Stimulated activated naive CD8-positive, alpha-beta T cell treated with anti-CD3 and anti-CD28 coated beads, Interleukin-15, Interleukin-2, amounts not matched to agents 100 U/mL and 50 U/mL, for 24 hours (primary cell): ENCODE measurements around the gene PPP1R12B.
"Not testable (repeated sequence)": the region's sequence is repeated elsewhere in the genome, so short reads cannot be mapped to it uniquely, and the experiment has no call there.

Experiments used
- ATAC-seq: fragments of 150-1000 bp; cut with Tn5 transposase; one replicate; pipeline ENCODE4 v1.10.0; 2021
- DNase-seq: peaks from one replicate; pipeline ENCODE4 v3.0.0; 2021

The PPP1R12B gene

GRCh38 chr1:202405928-202406327 is 57.4 kb downstream of the PPP1R12B start:
- DNase-seq (no peak), ATAC-seq (no peak)

GRCh38 chr1:202406896-202407295 is 58.4 kb downstream of the PPP1R12B start:
- ATAC-seq, DNase-seq: not testable (repeated sequence)

DNA sequence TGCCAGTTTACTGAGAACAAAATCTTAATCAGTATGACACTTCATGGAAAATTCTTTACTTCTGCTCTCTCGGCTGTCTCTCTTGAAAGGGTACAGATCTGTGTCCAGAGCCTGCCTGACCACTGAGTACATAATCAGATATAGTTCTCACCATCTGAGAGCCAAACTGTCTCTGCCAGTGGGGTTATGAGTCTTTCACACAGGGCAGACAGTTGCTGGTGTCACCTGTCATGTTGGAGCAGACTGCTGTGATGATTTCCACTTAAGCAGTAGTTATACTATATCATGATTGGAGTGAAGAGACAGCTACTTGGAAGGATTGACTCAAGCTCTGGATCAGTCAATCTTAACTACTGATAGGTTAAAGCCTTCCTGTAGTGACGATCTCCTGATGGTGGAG is 58.9 kb downstream of the PPP1R12B start:
- ATAC-seq: peak; percentile 49

DNA sequence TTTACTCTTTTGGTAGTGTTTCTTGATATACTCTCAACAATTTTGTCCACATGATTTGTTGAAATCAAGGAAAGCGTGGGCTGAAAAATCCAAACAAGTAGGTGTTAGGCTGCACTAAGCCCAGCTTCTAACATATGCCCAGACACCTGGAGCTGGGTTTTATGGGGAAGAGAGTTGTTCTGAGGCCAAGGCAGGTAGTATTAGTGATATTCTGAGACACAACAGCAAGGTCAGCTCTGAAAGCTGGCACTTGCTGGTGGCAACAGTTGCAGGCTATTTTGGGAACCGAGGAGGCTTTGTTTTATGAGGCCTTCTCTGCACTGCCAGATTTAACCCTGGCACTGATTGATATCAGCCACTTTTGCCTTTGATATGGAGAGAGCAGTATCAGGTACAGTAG is 61.8 kb downstream of the PPP1R12B start:
- not testable (repeated sequence) for ATAC-seq

More for the DNA sequence above, 58.9 kb downstream of the PPP1R12B start:
- not testable (repeated sequence) for DNase-seq

GRCh38 chr1:202410854-202411357 is 62.4 kb downstream of the PPP1R12B start:
- DNase-seq: not testable (repeated sequence)
- peak; percentile 68 for ATAC-seq

More for the DNA sequence above, 61.8 kb downstream of the PPP1R12B start:
- not testable (repeated sequence) for DNase-seq

- DNase-seq (no peak), ATAC-seq (no peak)
Measured at GRCh38 chr1:202411422-202411821, 62.9 kb downstream of the PPP1R12B start.

DNA sequence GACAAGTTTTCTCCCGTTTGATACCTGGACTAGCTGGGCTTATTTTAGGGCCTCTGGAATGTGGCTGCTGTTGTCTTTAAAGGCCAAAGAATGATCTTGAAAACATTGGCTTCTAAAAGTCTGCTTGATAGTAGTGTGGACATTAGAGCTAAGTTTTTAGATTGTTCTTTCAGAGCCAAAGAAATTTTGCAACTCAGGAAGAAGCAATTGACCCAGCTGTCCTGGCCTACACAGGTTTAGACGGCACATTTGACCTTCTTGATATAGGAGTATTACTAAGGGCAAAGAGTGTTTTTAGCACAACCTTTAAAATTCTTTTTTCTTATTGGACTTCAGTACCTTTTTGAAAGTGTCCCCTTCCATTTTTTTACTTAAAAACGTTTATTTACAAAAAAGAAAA is 63.9 kb downstream of the PPP1R12B start:
- DNase-seq, ATAC-seq: not testable (repeated sequence)

DNA sequence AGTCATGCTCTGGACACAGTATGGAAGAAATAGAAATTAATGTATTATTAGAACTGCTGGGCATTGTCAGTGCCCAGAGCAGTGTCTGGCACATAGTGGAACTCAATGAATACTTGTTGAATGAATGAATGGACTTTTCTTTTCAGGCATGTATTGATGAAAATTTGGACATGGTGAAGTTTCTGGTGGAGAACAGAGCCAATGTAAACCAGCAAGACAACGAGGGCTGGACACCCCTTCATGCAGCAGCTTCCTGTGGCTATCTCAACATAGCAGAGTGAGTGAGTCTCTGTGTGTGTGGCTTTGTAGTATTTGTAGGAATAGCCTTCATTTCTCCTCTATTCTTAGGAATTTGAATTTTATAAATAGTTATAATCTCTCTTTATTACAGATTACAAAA is 68.1 kb downstream of the PPP1R12B start:
- no peak for ATAC-seq
- DNase-seq: no peak

DNA sequence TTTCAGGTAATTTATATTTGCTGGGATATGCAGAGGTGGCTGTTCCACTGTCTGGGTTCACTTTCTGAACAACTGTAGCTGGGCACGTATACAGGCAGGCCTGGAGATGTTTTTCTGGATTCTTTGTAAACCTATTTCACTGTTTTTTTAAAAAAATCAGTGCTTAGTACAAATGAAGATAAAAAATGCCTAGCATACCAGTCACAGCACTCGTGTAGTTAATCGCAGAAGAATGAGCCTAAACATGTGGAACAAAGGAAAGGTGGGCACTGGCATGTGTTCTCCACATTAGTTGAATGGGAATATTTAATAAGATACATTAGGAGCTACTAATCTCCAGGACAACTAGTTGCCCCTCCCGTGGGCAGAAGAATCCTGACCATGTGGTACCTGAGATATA is 68.6 kb downstream of the PPP1R12B start:
- not testable (repeated sequence) for ATAC-seq, DNase-seq

DNA sequence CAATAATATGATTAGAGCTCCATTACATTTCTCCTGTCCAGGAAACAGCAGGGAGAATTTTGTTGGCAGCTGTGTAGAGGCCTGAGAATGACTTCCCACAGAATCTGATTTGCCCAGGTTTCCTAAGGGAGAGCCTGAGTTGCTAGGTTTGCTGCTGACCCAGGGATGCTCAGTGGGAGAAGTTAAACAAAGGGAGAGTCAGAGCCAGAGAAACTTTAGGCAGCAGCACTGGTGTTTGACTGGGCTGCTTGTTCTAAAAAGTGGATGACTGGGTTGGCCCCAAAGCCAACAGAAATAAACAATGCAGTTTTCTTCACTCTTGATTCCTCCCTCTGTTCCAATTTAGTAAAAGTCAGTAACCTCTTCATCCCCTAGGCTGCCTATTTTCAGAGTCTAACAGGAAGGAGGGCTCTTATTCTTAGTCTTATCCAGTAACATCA is 69.3 kb downstream of the PPP1R12B start:
- ATAC-seq, DNase-seq: not testable (repeated sequence)

- ATAC-seq, DNase-seq: not testable (repeated sequence)
Measured at GRCh38 chr1:202419731-202420130, 71.2 kb downstream of the PPP1R12B start.

DNA sequence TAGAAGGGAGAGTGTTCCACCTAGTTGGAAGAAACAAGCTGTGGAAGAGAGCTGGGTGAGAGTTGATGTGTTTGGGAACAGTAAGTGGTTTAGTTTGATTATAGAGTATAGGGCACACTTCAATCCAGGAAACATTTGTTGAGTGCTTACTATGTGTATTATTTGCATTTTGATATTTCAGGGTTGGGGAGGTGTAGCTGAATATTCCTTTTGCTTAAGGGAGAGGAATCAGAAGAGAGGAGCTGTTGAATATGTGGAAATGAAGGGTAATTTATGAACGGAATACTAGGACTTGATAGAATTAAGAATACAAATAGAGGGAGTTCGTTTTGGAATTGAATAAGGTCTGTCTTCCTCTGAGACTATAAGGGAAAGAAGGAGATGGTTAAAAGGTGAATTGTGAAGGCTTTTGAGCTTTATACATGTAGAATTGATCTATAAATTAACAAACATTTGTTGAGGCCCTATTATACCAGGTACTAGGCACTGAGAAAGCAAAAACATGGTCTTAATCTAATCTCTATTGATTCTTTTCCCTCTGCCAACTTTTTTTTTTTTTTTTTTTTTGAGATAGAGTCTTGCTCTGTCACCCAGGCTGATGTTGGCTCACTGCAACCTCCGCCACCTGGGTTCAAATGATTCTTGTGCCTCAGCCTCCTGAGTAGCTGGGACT is 72.1 kb downstream of the PPP1R12B start:
- DNase-seq, ATAC-seq: not testable (repeated sequence)

DNA sequence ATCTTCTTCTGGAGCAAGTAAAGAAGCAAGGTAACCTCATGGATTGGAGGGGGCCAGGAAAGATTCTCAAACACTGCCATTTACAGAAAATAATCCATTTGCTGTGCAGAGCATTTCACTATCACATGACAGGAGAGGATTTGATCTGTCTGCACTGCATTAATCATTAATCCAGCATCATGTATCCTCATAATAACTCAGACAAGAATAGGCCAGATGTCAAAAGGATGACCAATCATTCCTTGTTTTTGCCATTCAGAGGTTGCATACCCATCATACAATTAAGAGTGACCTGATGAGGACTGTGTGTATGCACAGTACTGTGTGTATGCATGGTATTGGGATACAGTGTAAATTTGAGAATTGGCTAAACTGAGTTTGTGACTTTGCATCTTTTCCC is 74.2 kb downstream of the PPP1R12B start:
- not testable (repeated sequence) for ATAC-seq, DNase-seq

DNA sequence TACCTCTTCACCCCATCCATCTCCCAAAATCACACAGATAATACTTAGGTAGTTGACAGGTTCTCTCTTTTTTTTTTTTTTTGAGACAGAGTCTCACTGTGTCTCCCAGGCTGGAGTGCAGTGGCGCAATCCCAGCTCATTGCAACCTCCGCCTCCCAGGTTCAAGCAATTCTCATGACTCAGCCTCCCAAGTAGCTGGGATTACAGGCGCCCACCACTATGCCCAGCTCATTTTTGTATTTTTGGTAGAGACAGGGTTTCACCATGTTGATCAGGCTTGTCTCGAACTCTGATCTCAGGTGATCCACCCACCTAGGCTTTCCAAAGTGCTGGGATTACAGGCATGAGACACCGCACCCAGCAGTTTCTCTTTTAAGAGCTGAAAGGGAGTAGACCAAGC is 75.8 kb downstream of the PPP1R12B start:
- DNase-seq, ATAC-seq: not testable (repeated sequence)

GRCh38 chr1:202430111-202430510 is 81.6 kb downstream of the PPP1R12B start:
- DNase-seq, ATAC-seq: not testable (repeated sequence)

GRCh38 chr1:202432338-202432737 is 83.8 kb downstream of the PPP1R12B start:
- ATAC-seq: not testable (repeated sequence)

DNA sequence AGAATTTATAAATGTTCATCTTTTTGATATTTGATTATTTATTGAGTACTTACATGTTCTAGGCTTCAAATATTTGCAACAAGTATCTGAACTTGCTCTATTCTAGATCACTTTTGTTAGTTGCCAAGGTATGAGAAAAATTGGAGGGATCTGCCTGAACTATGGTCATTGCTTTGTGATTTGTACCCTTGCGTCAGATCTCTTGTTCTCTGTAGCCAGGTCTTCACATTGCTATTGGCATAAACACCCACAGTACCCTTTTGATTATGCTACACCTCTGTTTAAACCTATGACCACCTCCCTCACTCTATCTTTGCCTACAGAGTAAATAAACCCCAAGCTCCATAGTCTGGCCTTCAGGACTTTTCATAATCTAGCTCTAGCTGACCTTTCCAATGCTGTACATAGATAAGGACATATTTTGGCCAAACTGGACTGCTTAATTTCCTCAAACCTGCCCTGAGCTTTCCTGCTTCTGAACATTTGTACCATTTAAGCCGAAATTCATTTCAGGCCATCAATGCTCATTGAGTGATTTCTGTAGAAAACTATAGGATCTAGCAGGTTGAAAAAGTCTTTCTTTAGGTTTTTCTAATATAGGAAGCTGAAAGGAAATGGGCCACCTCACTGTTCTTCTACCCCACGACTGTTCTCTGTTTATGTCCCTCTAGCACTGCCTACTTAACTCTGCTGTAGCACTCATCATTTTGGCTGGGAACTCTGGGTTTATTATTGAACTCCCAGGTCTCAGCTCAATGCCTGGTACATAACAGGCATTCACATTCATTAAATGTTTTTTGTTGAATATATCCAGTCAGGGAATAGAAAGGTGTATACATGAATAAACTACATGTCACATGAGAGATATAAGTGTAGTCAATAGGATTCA is 84.9 kb downstream of the PPP1R12B start:
- no peak for DNase-seq
- ATAC-seq: no peak

More at GRCh38 chr1:202432338-202432737, 83.8 kb downstream of the PPP1R12B start:
- DNase-seq: not testable (repeated sequence)

- no peak for ATAC-seq
- DNase-seq: no peak
Measured at GRCh38 chr1:202434059-202434458, 85.6 kb downstream of the PPP1R12B start.

GRCh38 chr1:202438393-202439174 is 90.1 kb downstream of the PPP1R12B start:
- ATAC-seq (no peak), DNase-seq (no peak)

DNA sequence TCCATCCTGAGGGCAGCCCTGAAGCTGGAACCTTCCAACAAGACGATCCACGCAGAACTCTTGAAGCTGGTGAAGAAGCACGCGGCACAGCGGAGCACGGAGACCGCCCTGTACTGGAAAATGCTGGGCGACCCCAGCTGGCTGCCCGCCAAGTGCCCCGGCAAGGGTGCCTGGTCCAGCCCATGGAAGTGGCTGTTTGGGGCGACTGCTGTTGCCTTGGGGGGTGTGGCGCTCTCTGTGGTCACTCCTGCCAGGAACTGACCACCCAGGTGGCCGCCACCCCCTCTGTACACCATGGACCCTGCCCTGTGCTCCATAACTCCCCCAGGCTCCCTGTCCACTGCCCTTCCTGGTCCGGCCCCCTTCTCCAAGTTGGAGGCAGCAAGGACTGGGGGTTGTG is 90.8 kb downstream of the PPP1R12B start:
- ATAC-seq: no peak
- DNase-seq: no peak

- ATAC-seq, DNase-seq: not testable (repeated sequence)
Measured at GRCh38 chr1:202448140-202448539, 99.6 kb downstream of the PPP1R12B start.

GRCh38 chr1:202451641-202452040 is 103.1 kb downstream of the PPP1R12B start:
- not testable (repeated sequence) for DNase-seq, ATAC-seq
